CD1c-positive myeloid dendritic cell (primary cell): ENCODE measurements around the gene CHKB.

Experiments
- DNase-seq: peaks from one replicate; pipeline ENCODE4 v3.0.0-alpha.2; 2016; ENCODE audit errors: extremely low spot score

Gene CHKB

GRCh38 chr22:50531546-50531961, 51.1 kb downstream of the CHKB start:
- peak; percentile 88 for DNase-seq

GRCh38 chr22:50530877-50531545, 51.6 kb downstream of the CHKB start:
- peak; percentile 92 for DNase-seq

DNA sequence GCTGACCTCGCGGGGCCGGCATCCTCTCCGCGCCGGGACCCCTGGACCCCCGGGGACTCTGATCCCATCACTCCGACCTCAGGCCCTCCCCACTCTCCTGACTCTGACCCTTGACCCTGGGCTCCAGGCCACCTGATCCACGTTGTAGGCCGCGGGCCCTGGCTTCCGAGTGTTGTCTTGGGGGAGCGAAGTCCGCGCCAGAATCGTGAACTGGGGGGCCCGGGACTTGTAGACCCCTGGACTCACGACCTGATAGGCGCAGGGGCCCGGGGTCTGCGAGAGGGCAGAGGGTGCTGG, 52.1 kb downstream of the CHKB start:
- peak; percentile 55 for DNase-seq

DNA sequence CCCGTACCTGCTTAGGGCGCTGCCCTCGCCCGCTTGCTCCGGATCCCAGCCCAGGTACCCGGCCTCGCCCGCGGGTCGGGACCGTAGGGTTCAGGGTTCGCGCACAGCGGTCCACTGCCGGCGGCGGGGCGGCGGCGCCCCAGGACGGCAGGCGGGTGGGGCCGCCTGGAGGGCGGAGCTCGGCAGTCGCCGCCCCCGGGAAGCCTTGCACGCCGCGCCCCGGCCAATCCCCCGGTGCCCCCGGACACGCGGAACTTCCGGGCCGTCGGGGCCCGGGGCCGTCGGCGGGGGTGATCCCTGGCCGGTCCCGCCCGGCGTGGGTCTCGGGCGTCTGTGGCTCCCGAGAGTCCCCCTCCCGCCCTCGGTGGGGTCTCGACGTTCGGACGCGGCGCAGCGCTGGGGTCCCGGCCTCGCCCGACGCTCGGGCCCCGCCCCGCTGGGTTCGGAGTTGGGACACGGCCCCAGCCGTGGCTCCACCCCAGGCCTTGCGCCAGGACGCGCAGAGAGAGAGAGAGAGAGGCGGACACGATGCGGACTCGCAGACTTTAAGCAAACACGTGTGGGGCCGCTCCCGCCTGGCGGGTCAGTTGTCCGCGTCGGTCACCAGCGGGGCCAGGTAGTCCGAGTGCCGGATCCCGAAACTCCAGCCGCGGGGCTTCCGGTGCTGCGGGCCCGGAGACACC, 52.6 kb downstream of the CHKB start, which contains the start of gene TYMP:
TYMP (minus strand) TSS at position 116 of the 683 bp plus-strand sequence. CDS start 303 bp downstream, outside the sequence.
- peak; percentile 92 for DNase-seq

- DNase-seq: peak; percentile 34
Measured at GRCh38 chr22:50529416-50529896, 53.2 kb downstream of the CHKB start.
